Measurements from ENCODE around the gene PPM1D.

PPM1D gene

GRCh38 chr17:60676758-60677307 lies 76.8 kb downstream of the PPM1D start:
- no peak for DNase-seq

GRCh38 chr17:60677308-60678117 lies 77.5 kb downstream of the PPM1D start, which contains the start of gene BCAS3:
BCAS3 (plus strand) TSS chr17:60677851.
- DNase-seq = peak; percentile 78

GRCh38 chr17:60678118-60678444 lies 78.1 kb downstream of the PPM1D start:
- DNase-seq = no peak

GRCh38 chr17:60679287-60679686 lies 79.3 kb downstream of the PPM1D start:
- DNase-seq = no peak

GRCh38 chr17:60680754-60681153 lies 80.8 kb downstream of the PPM1D start:
- DNase-seq = no peak

DNA sequence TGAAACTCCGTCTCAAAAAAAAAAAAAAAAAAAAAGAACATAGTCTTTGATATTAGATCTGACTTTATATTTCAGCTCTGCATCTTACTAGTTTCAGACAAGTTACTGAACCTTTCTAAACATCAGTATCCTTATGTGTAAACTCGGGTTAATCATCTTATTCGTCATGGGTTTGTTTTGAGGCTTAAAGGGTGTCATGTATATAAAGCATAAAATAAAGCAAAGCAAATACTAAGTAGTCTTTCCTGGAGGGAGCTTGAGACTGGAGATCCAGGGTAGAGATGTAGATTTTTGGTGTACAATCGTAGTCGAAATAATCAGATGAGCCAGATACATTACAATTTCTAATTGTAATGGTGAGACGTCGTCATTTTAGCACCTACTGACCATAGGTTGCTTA lies 85.4 kb downstream of the PPM1D start:
- no peak for DNase-seq

- DNase-seq = no peak
Measured at GRCh38 chr17:60695960-60696359, 96.0 kb downstream of the PPM1D start.

- no peak for DNase-seq
Measured at GRCh38 chr17:60699090-60699489, 99.1 kb downstream of the PPM1D start.

DNA sequence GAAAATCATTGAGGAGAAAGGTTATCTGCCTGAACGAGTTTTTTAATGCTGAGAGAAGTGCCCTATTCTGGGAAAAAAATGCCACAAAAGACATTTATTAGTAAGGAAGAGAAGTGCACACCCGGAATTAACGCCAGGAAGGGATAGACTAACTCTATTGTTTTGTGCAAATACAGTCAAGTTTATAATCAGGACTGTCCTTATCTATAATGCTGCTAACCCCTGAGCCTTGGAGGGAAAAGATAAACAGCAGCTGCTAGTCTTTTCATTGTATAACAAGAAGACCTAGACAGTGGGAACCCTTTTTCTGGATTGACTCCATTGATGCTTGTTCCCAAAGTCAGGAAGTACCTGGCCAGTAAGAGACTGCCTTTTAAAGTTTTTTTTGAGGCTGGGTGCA lies 104.2 kb downstream of the PPM1D start:
- no peak for DNase-seq

DNA sequence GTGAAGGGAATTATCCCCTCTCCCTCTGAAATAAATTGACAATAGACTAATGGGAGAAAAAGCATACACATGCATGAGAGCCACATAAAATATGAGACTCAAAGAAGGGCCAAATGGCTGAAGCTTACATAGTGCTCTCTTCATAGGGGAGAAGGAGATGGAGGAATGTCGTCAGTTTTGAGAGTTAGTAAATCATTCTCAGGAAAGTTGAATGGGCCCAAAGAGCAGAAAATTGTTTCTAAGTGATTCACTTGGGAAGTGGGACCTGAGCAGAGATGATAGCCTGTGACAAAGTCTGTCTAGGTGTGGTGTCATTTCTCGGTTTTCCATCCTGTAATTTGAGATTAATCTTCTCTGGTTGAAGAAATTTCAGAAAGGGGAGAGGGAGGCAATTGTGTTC lies 112.7 kb downstream of the PPM1D start:
- DNase-seq = no peak

GRCh38 chr17:60713608-60714007 lies 113.6 kb downstream of the PPM1D start:
- no peak for DNase-seq
